NB4 (cell line): ENCODE data around the gene UBAP1L.

Experiments used
- DNase-seq: peaks from one replicate; pipeline ENCODE4 v3.0.0; 2010; ENCODE audit warnings: low read depth
- H3K4me3 ChIP-seq: one replicate; pipeline ENCODE4 v1.5.1; 2011; ENCODE audit warnings: mild to moderate bottlenecking, low read depth, low read length, moderate library complexity
- CTCF ChIP-seq: IDR thresholded peaks from one replicate; pipeline ENCODE4 v1.5.1; 2012; ENCODE audit warnings: low read depth, low read length
- MAX ChIP-seq: IDR thresholded peaks from 2 replicates; pipeline ENCODE4 v1.6.1; 2011; ENCODE audit warnings: low read depth, low read length
- MYC ChIP-seq: IDR thresholded peaks from 2 replicates; pipeline ENCODE4 v1.6.1; 2011; ENCODE audit warnings: low read depth, low read length
- POLR2A ChIP-seq: IDR thresholded peaks from 2 replicates; pipeline ENCODE4 v1.6.1; 2011; ENCODE audit warnings: mild to moderate bottlenecking; ENCODE audit not compliant: insufficient read length; ENCODE audit errors: extremely low read depth

The UBAP1L gene

GRCh38 chr15:65086680-65087111, 28.3 kb downstream of the UBAP1L start:
- TF ChIP-seq CTCF (no peak), MAX (no peak), POLR2A (no peak), MYC (no peak)
- H3K4me3 ChIP-seq = no peak overlapping the region
- peak; percentile 27 for DNase-seq

GRCh38 chr15:65085990-65086679, 28.9 kb downstream of the UBAP1L start:
- no peak overlapping the region for H3K4me3 ChIP-seq
- TF ChIP-seq POLR2A (no peak), MYC (0 out of 2 replicates have a peak, but pooled peaks have one; percentile 9), CTCF (peak; percentile 60)
- peak; percentile 46 for DNase-seq

- DNase-seq = no peak
- TF ChIP-seq MAX = no peak
- no peak for TF ChIP-seq POLR2A
- no peak for TF ChIP-seq MYC
- no peak for TF ChIP-seq CTCF
- H3K4me3 ChIP-seq = no peak overlapping the region
Measured at GRCh38 chr15:65085207-65085753, 29.7 kb downstream of the UBAP1L start.

- no peak for TF ChIP-seq MAX
- TF ChIP-seq CTCF = no peak
- TF ChIP-seq POLR2A = no peak
- no peak for TF ChIP-seq MYC
- H3K4me3 ChIP-seq = no peak overlapping the region
- DNase-seq = no peak
Measured at GRCh38 chr15:65084500-65085206, 30.3 kb downstream of the UBAP1L start.

GRCh38 chr15:65083262-65083701, 31.7 kb downstream of the UBAP1L start:
- DNase-seq = no peak
- no peak for TF ChIP-seq MYC
- TF ChIP-seq POLR2A = no peak
- TF ChIP-seq CTCF = no peak
- no peak for TF ChIP-seq MAX
- no peak overlapping the region for H3K4me3 ChIP-seq
